HG03439 (cell line): ENCODE data around the gene TMEM44.
"Not testable (repeated sequence)": the region's sequence is repeated elsewhere in the genome, so short reads cannot be mapped to it uniquely, and the experiment has no call there.

Experiments
- ATAC-seq: cut with Tn5 transposase; IDR thresholded peaks from one replicate; pipeline ENCODE4 v1.9.1; 2021; ENCODE audit warnings: mild to moderate bottlenecking, moderate library complexity; ENCODE audit not compliant: unreplicated experiment

The TMEM44 gene

DNA sequence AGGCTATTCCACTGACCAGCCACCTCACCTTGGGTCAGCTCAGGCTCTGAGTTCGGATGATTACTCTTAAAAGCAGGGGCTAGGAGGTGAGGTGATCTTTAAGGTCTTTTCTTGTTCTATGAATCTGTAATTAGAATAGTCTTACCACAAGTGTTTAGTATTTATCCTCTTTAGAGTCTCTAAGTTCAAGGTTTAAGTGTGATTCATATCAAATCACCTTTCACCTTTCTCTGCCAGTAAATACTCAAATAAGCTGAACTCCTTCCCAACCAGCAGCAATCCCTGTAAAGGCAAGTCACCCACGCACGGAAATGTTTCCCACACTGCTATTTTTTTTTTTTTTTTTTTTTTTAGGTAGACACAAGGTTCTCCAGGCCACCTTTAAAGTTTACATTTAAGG is 14.5 kb upstream of the TMEM44 start:
- ATAC-seq, result no peak

GRCh38 chr3:194642769-194643168 is 9.6 kb upstream of the TMEM44 start:
- ATAC-seq, result no peak

GRCh38 chr3:194640829-194641228 is 7.6 kb upstream of the TMEM44 start:
- ATAC-seq, result no peak

GRCh38 chr3:194638991-194639605 is 5.9 kb upstream of the TMEM44 start:
- ATAC-seq, result no peak

DNA sequence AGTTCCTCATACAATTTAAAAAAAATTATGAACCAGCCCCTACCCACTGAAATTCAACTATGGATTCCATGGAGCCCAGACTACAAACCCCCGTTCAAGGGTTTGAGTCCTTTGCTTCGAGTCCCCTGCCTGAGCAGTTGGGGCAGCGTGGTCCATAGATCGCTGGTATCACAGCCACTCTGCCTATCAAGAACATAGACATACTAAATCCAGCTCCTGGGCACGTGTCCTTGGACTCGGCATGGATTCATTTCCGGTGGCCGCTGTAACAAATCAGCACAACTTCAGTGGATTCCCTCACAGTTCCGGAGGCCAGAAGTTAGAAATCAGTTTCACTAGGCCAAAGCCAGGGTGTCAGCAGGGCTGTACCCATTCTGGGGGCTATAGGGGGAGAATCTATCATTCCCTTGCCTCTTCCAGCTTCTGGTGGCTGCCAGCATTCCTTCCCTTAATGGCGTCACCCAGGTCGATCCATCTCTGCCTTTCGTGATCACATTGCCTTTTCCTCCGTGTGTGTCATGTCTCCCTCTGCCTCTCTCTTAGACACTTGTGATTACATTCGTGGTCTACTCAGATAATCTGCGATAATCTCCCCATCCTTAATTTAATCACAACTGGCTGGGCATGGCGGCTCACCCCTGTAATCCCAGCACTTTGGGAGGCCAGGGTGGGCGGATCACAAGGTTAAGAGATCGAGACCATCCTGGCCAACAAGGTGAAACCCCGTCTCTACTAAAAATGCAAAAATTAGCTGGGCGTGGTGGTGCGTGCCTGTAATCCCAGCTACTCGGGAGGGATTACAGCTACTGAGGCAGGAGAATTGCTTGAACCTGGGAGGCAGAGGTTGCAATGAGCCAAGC is 4.6 kb upstream of the TMEM44 start:
- ATAC-seq, result no peak

GRCh38 chr3:194637066-194637465 is 3.8 kb upstream of the TMEM44 start:
- no peak for ATAC-seq

- peak; percentile 45 for ATAC-seq
Observed at GRCh38 chr3:194632809-194633348, 340 bp downstream of the TMEM44 start.

DNA sequence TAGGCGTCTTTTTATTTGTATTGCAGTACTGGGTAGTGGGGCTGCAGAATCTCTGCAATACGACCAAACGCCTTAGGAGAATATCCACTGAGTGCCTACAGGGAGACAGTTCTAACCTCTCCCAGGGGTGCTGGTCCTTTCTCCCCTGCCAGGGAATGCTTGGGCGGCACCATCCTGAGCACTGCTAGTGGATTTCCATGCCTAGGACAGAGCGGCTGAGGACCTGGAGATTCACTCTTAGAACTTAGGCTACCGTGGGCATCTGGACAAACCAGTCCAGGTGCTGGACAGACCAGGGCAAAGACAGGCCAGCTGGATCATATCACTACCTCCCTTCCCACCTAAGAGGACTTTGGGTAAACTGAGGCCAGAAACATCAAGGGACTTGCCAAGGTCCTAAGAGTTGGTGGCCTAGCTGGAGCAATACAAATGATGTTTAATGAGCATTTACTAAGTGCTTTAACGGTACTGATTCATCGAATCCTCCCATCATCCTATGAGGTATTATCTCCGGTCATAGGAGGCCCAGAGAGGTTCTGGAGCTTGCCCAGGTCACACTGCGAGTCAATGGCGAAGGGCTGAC is 902 bp downstream of the TMEM44 start:
- ATAC-seq, result no peak

GRCh38 chr3:194631696-194632095 is 1.5 kb downstream of the TMEM44 start:
- ATAC-seq, result no peak

DNA sequence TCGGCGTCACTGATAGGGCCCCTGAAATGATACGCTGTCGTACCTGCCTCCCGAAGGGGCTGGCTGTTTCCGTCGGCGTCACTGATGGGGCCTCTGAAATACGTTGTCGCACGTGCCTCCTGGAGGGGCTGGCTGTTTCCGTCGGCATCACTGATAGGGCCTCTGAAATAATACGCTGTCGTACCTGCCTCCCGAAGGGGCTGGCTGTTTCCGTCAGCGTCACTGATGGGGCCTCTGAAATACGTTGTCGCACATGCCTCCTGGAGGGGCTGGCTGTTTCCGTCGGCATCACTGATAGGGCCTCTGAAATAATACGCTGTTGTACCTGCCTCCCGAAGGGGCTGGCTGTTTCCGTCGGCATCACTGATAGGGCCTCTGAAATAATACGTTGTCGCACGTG is 2.5 kb downstream of the TMEM44 start:
- not testable (repeated sequence) for ATAC-seq

GRCh38 chr3:194624956-194625355 is 8.3 kb downstream of the TMEM44 start:
- no peak for ATAC-seq

GRCh38 chr3:194623449-194624290 is 9.5 kb downstream of the TMEM44 start:
- ATAC-seq, result no peak

DNA sequence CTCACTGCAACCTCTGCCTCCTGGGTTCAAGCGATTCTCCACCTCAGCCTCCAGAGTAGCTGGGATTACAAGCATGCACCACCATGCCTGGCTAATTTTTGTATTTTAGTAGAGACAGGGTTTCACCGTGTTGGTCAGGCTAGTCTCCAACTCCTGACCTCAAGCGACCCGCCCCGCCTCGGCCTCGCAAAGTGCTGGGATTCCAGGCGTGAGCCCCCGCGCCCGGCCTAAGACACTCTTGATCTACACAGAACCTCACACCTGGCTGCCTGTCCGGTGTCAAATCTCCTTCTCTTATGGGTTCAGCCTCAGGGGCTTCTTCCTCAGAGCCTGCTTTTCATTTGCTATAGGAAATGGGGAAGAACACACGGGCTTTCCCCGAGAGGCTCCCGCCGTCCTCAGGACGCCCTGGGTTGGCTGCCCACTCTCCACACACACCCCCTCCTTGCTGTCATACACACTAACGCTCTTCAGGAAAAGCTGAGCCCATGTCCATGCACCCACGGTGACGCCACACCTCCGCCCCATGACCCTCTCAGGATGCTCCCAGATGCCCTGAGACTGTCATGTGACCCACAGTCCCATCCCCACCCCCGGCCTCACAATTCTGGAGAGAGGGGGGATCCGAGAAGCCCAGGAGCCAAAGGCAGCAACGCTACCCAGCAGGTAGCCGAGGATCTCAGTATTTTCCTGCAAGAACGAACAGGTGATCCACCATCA is 10.4 kb downstream of the TMEM44 start:
- ATAC-seq, result no peak

GRCh38 chr3:194621947-194622346 is 11.3 kb downstream of the TMEM44 start:
- no peak for ATAC-seq

- no peak for ATAC-seq
Observed at GRCh38 chr3:194620196-194620595, 13.0 kb downstream of the TMEM44 start.

DNA sequence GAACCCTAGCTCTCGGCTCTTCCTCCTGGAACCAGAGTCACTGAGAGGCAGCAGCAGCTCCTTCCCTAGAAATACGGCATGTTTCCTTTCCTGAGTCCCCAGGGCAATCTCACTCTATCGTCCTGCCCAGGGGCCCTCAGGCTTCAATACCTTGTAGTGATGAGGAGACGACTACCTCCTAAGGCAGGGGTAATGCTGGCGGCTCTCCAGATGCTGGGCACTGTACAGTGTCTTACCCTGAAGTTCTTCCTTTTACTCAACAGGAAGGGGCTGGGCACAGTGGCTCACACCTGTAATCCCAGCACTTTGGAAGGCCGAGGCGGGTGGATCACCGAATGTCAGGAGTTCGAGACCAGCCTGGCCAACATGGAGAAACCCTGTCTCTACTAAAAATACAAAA is 13.5 kb downstream of the TMEM44 start:
- ATAC-seq, result no peak

- no peak for ATAC-seq
Observed at GRCh38 chr3:194618858-194619608, 14.2 kb downstream of the TMEM44 start.

GRCh38 chr3:194617827-194618226 is 15.4 kb downstream of the TMEM44 start:
- no peak for ATAC-seq

- ATAC-seq, result no peak
Observed at GRCh38 chr3:194617143-194617671, 16.0 kb downstream of the TMEM44 start.
